ENCODE results near the gene LSM14B. TPM values are rescaled to one million over a fixed set of nuclear protein-coding genes. Genes with fewer than 3 reads are reported as not detected.

LSM14B gene
- total and polyA plus RNA-seq, 8 donors: 36.0 to 62.3 (median 58.5) TPM

- Histone ChIP-seq H3K27me3 (peaks cover 0 to 32% of the 10 kb centered on the region in 2 donors), H3K4me1 (no peaks in the 10 kb centered on the region), H3K9me3 (peaks cover 0 to 2% of the 10 kb centered on the region in 2 donors), H3K36me3 (no peaks in the 10 kb centered on the region), H3K4me3 (no peak overlapping the region), H3K27ac (no peak overlapping the region)
- DNase-seq: no peak
- intact Hi-C loops (cut with DNase I): no loop called here
- no peak for TF ChIP-seq CTCF (IDR thresholded peaks at IDR 0.05)
- peak; percentile 21 for ATAC-seq
Observed at GRCh38 chr20:62088258-62089127, 33.8 kb upstream of the LSM14B start.

- TF ChIP-seq CTCF (IDR thresholded peaks at IDR 0.05): no peak
- H3K27ac ChIP-seq: no peak overlapping the region
- H3K27me3 ChIP-seq: peaks cover 0 to 30% of the 10 kb centered on the region in 2 donors
- H3K9me3 ChIP-seq: peaks cover 0 to 2% of the 10 kb centered on the region in 2 donors
- DNase-seq (no peak), ATAC-seq (no peak)
- no peaks in the 10 kb centered on the region for H3K36me3 ChIP-seq
- no peak overlapping the region for H3K4me3 ChIP-seq
- intact Hi-C loops (cut with DNase I): no loop called here
- H3K4me1 ChIP-seq: no peaks in the 10 kb centered on the region
Observed at GRCh38 chr20:62089393-62089792, 32.9 kb upstream of the LSM14B start.

GRCh38 chr20:62096421-62097380 lies 25.6 kb upstream of the LSM14B start:
- no peak for ATAC-seq
- H3K4me3 ChIP-seq: no peak overlapping the region
- H3K36me3 ChIP-seq: no peaks in the 10 kb centered on the region
- peaks cover 0 to 22% of the 10 kb centered on the region in 2 donors for H3K9me3 ChIP-seq
- DNase-seq: no peak
- H3K27me3 ChIP-seq: peaks cover 0 to 7% of the 10 kb centered on the region in 2 donors
- H3K27ac ChIP-seq: no peak overlapping the region
- intact Hi-C loops (cut with DNase I): no loop called here
- no peaks in the 10 kb centered on the region for H3K4me1 ChIP-seq
- TF ChIP-seq CTCF (IDR thresholded peaks at IDR 0.05): no peak

- Histone ChIP-seq H3K27me3 (peaks cover 0 to 19% of the 10 kb centered on the region in 2 donors), H3K9me3 (peaks cover 0 to 24% of the 10 kb centered on the region in 2 donors), H3K36me3 (no peaks in the 10 kb centered on the region), H3K27ac (no peak overlapping the region), H3K4me1 (no peaks in the 10 kb centered on the region), H3K4me3 (no peak overlapping the region)
- TF ChIP-seq CTCF (IDR thresholded peaks at IDR 0.05): no peak
- ATAC-seq: no peak
- intact Hi-C loops (cut with DNase I): no loop called here
- DNase-seq: no peak
Observed at GRCh38 chr20:62097881-62098407, 24.3 kb upstream of the LSM14B start.
